ENCODE data around the gene ADSS1.

The ADSS1 gene

GRCh38 chr14:104687601-104688504 is 36.2 kb upstream of the ADSS1 start:
- DNase-seq: peak in 1 of 2 experiments; percentile 63

- no peak for DNase-seq
Measured at GRCh38 chr14:104688505-104689108, 35.4 kb upstream of the ADSS1 start.

- DNase-seq: peak in 1 of 2 experiments; percentile 68
Measured at GRCh38 chr14:104689109-104689880, 34.7 kb upstream of the ADSS1 start, which contains the start of gene INF2. Gene INF2 (plus strand): TSS chr14:104689618. CDS start chr14:104701366, 11,748 bp downstream.

GRCh38 chr14:104689881-104690711 is 33.9 kb upstream of the ADSS1 start:
- no peak for DNase-seq

GRCh38 chr14:104690861-104691455 is 33.1 kb upstream of the ADSS1 start:
- DNase-seq: no peak

GRCh38 chr14:104691546-104692260 is 32.3 kb upstream of the ADSS1 start:
- no peak for DNase-seq

GRCh38 chr14:104692261-104692938 is 31.6 kb upstream of the ADSS1 start:
- no peak for DNase-seq

GRCh38 chr14:104692939-104693315 is 31.1 kb upstream of the ADSS1 start:
- DNase-seq: no peak

GRCh38 chr14:104693482-104694431 is 30.3 kb upstream of the ADSS1 start:
- no peak for DNase-seq

GRCh38 chr14:104694475-104694950 is 29.5 kb upstream of the ADSS1 start:
- DNase-seq: no peak

- no peak for DNase-seq
Measured at GRCh38 chr14:104694991-104695659, 28.9 kb upstream of the ADSS1 start.

- DNase-seq: no peak
Measured at GRCh38 chr14:104695660-104696000, 28.4 kb upstream of the ADSS1 start.

- DNase-seq: no peak
Measured at GRCh38 chr14:104696671-104697316, 27.2 kb upstream of the ADSS1 start.

GRCh38 chr14:104697317-104697703 is 26.7 kb upstream of the ADSS1 start:
- DNase-seq: no peak

GRCh38 chr14:104697892-104698583 is 26.0 kb upstream of the ADSS1 start:
- DNase-seq: no peak

- no peak for DNase-seq
Measured at GRCh38 chr14:104698688-104699425, 25.2 kb upstream of the ADSS1 start.

- DNase-seq: no peak
Measured at GRCh38 chr14:104699426-104699748, 24.6 kb upstream of the ADSS1 start.
